ENCODE results near the gene QKI. TPM values are rescaled to one million over a fixed set of nuclear protein-coding genes. Genes with fewer than 3 reads are reported as not detected.
A peak's percentile ranks its signal among the peaks of the same experiment; 100 is the strongest.

The QKI gene
- total RNA-seq, 8 experiments from 2014 or later, result 67.5 to 316 (median 142) TPM

- no peak overlapping the region for H3K4me3 ChIP-seq
- 0 to 100% (median 84%) methylated on average over 1 to 8 of the region's 8 CpGs; no CpG with 5 or more reads in 2 of the 10 experiments for WGBS, 10 experiments
- in situ Hi-C loops (cut with MboI; ENCODE audit: low pct_unique_long_range_greater_than_20kb in 2 of 9, low sequenced_read_pairs in 9 of 9, unreplicated experiment in 9 of 9), result no loop called here
- no peaks in the 10 kb centered on the region for H3K4me1 ChIP-seq (replicated peaks in 1 of 2)
- no peak overlapping the region for H3K27ac ChIP-seq
- peak in 2 of 8 experiments; percentile 86 to 100 for ATAC-seq (replicated peaks in 6 of 8)
Measured at GRCh38 chr6:163626073-163626867, 211.8 kb downstream of the QKI start.

GRCh38 chr6:163627274-163628062 is 212.9 kb downstream of the QKI start:
- 36 to 100% (median 86%) methylated on average over 1 to 9 of the region's 11 CpGs; no CpG with 5 or more reads in 1 of the 10 experiments for WGBS, 10 experiments
- Histone ChIP-seq H3K4me3 (no peak overlapping the region), H3K27ac (no peak overlapping the region), H3K4me1 (replicated peaks in 1 of 2) (no peaks in the 10 kb centered on the region)
- ATAC-seq (replicated peaks in 6 of 8), result no peak
- in situ Hi-C loops (cut with MboI; ENCODE audit: low pct_unique_long_range_greater_than_20kb in 2 of 9, low sequenced_read_pairs in 9 of 9, unreplicated experiment in 9 of 9), result no loop called here

Measured in motor neuron (in vitro differentiated cells).